GM18873 (cell line): ENCODE data around the gene LAD1.

ENCODE experiments used
- ATAC-seq: cut with Tn5 transposase; IDR thresholded peaks from one replicate; pipeline ENCODE4 v1.9.1; 2021; ENCODE audit warnings: mild to moderate bottlenecking, moderate library complexity, moderate number of reproducible peaks; ENCODE audit not compliant: unreplicated experiment, low FRiP score

LAD1 gene

DNA sequence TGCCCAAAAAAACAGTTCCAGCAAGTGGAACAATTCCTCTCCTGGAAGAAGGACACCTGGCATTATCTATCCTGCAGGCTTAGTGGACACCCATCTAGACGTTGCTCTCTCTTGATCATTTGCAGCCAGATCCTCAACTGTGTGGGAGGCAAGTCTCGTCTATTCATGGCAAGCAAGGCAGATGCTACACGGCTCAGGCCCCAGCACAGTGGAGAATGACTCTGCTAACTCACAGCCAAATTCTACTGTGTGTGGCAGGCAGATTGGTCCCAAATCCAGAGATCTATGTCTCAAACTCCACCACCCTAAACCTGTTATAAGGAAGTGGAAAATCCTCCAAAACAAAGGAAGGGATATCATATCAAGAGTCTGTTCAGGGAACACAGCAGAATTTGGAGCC is 28.6 kb downstream of the LAD1 start:
- ATAC-seq: no peak

DNA sequence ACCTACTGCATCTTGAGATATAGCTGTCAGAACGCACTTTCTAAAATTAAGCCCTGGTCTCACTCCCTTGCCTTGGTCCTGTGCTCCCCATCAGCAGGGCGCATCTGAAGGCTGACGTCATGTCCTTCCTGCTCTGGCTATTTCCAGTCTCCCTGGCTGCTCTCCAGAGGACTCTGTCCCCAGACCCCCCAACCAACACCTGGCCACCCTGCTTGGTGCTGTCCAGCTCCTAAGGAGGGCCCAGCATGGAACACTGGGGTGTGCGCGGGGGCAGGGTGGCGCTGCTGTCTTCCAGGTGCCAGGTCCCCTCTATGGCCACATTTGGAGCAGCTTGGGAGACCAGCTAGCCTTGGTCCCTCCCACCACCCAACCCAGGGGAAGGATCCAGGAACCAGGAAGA is 29.9 kb downstream of the LAD1 start:
- ATAC-seq: no peak

DNA sequence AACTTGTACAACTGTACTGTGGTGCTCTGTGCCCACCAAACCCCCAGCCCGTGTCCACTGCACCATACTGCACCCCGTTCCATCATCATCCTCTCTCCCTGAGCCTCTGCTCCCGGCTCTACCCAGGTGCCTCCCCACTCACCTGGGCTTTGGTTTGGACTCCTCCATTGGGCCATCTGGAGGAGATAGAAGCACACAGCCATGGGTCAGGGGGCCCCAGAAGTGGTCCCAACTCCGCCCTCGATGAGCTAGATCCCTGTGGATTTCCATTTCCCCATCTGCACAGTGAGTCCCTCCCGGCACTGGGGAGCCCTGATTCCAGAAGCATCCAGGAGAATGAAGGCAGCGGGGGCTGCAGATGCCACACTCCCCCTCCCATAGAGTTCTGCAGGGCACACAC is 32.4 kb downstream of the LAD1 start:
- no peak for ATAC-seq

DNA sequence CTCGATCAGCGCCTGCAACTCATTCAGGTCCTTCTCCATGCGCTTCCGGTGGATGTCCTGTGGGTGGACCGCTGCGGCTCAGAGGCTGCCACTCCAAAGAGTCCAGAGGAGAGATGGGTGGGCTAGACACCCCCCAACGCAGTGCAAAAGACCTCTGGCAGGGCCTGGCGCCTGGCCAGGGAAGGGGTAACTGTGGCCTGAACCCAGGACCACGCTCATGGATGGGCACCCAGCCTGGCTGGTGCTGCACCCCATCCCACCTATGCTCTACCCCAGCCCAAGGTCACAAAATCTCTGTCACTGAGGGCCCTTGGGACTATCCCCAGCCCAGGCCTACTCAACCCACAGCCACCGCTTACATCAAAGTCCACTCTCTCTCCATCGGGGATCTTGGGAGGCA is 33.9 kb downstream of the LAD1 start:
- no peak for ATAC-seq

DNA sequence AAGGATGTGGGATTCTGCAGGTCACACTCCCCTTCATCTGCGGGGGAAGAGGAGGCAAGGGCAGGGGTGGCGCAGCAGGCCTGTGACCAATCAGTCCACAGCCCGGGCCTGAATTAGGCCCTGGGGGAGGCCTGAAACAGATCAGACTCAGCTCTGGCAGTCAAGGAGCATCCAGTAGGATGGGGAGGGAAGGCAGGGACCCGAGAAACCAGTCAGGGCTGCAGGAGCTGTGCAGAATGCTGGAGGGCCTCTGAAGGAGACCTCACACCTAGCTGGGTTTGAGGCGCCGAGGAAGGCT is 34.4 kb downstream of the LAD1 start:
- ATAC-seq: no peak

DNA sequence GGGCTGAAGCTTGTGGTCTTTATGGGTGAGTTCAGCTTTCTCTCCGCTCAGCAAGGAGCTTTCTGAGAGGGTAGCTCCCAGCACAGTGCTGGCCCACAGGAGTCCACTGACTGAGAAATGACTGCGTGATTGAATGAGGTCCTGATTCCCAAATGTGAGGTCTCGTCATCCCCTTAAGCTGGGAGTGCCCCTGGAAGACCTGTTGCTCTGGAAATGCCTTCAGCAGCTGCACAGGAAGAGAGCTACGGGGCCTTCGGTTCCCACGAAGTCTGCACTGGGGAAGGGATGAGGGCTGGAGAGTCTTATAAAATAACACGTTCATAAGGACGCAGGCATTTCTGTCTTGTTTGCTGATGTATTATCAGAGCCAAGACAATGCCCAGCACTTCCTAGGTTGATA is 35.7 kb downstream of the LAD1 start:
- ATAC-seq: no peak

DNA sequence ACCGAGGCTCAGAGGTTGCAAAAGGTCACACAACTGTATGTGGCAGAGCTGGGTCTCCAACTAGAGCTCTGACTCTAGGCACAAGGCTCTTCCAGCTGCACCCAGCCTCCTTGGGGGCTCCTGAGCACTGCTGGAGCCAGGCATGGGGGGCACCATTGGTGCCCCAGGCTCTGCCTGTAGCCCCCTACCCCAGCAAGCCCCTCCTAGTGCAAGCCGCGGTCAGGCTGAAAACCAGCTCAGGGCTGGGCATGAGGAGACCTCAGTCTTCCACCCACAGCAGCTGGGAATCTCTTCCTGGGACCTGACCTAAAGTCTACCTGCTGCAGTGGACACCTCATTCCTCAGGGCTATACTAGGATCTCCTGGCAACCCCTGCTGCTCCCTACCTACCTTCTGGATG is 36.2 kb downstream of the LAD1 start:
- ATAC-seq: no peak

DNA sequence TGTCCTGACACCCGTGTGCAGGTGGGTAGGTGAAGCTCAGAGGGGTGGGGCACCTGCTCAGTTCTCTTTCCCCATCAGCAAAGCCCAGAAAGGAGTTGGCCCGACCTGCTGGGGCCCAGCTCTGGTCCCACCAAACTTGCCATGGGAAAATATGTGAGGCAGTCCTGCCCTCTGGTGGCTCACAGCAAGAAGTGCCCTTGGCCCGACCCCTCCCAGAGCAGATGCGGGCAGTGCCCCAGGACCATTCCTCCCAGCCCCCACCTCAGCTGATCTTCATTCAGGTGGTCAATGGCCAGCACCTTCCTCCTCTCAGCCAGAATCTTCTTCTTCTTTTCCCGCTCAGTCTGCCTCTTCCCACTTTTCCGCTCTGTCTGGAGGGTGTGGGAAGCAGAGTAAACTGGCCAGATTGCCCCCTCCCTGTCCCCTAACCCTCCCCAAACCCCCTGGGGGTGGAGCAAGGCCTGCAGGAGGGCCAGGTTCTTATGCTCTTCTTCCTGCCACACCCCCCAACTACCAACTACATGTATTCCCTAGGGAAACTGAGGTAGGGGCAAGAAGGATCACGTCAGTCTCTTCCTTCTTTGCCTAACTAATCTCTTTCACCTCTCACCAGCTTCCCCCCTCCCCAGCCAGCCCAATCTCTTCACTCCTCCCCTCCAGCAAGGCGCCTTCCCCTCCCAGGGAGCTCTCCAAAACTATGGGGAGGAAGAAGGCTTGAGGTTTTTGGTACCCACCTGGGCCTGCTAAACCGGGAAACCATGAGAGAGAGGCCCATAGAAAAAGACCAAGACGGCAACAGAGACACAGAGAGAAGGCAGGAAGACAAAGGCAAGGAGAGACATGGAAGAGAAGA is 37.2 kb downstream of the LAD1 start:
- no peak for ATAC-seq

DNA sequence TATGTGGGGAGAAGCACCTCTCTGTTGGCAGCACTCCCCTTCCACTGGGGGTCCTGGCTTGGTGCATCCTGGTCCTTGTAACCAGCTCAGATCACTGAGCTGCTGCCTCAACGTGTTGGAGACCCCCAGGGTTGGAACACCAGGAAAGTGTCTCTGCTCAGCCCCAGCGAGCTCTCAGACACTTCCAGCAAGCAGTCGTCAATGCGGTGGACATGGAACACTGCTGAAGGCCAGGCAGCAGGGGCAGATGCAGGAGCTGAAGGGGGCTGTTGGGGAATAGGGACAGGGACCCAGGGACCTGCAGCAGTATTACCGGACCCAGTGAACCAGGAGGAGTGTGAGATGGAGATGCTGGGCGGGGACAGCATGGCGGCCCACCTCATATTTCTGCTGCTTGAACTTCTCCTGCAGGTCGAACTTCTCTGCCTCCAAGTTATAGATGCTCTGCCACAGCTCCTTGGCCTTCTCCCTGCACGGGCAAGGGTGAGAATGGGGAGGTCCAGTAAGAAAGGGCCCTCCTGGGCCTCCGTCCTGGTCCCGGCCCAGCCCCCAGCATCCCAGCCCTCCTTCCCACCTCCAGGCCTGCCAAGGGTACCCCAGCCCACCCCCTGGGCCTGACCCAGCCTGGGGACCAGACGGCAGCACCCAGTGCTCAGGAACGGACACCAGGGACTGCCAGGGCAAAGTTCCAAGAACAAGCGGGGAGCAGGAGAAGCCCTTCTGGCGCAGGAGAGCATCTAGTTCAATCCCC is 38.0 kb downstream of the LAD1 start:
- no peak for ATAC-seq

DNA sequence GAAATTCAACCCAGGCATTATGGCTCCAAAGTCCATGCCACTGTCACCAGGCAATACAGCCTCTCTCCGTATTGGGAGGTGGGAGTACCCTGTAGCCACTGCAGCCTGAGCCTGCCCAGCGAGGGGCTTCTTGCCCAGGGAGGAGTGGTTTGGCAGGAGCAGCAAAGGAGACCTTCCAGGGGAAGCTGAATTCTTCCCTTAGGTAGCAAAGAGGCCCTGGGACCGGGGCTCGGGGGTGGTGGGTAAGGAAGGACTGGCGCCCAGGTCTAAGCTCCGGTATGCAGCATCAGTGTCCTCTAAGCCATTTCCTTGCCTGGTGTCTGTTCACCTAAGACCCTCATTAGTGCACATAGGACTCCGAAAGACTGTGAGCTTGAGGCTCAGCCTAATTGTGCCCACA is 38.6 kb downstream of the LAD1 start:
- no peak for ATAC-seq

DNA sequence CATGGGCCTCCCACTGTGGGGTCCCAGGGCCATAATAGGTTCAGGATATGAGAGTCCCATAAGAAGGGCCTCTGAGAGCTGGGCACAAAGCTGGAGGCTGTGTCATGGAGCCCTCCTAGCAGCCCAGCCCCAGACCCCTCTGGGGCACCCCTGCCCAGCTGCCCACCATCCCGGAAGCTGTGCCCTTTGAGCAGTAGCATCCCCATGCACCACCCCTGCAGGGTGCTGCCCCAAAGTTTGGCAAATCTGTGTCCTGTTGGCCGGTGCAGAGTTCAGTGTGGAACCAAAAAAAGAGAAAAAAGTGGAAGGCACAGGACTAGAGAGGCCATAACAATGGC is 39.3 kb downstream of the LAD1 start:
- no peak for ATAC-seq

DNA sequence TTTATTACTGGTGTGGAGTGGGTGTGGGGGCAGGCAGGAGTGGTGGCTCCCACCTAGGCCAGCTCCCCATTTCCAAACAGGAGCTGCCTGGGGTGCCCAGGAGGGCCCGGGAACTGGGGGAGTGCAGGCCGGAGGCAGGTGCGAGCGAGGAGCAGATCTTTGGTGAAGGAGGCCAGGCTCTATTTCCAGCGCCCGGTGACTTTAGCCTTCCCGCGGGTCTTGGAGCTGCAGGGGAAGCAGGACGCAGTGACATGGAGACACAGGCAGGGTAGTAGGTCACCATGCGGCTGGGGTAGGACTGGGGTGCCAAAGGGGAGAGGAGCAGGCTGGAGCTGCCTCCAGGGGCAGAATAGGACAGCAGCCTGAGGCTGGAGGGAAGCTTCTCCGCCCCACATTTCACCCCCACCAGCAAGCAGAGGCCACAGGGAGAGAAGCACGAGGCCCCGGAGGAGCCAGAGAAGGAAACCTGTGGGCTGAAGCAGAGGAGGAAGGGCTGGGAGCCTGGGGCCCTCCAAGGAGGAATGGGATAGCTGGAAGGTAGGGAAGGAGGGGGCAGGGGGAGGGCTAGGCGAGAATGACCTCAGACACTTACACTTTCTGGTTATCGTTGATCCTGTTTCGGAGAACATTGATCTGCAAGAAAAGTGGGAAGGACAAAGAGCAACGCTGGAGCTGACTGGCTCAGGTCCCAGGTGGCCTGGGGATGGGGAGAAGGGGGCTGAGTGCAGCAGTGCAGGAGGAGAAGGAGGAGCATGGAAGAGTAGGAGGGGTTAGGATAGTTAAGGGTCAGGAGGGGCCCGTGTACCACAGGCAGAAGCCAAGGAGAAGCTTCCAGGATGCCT is 39.9 kb downstream of the LAD1 start:
- no peak for ATAC-seq

DNA sequence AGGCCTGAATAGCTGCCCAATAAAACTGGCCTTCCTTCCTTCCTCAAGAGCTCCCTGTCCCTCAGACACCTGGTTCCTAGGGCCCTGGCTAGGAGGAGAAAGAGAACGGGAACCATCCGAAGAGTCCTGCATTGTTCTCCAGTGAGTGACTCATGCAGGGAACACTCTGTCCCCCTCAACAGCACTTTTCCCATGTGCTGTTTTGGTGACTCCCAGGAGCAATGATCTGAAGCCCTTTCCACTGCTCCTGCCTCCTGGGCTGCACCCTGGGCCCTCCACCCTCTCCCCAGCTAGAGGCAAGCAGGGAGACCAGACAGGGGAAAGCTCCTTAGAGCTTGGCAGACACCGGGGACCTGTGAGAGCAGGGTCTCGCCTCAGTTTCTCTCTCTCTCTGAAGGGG is 40.5 kb downstream of the LAD1 start:
- no peak for ATAC-seq

DNA sequence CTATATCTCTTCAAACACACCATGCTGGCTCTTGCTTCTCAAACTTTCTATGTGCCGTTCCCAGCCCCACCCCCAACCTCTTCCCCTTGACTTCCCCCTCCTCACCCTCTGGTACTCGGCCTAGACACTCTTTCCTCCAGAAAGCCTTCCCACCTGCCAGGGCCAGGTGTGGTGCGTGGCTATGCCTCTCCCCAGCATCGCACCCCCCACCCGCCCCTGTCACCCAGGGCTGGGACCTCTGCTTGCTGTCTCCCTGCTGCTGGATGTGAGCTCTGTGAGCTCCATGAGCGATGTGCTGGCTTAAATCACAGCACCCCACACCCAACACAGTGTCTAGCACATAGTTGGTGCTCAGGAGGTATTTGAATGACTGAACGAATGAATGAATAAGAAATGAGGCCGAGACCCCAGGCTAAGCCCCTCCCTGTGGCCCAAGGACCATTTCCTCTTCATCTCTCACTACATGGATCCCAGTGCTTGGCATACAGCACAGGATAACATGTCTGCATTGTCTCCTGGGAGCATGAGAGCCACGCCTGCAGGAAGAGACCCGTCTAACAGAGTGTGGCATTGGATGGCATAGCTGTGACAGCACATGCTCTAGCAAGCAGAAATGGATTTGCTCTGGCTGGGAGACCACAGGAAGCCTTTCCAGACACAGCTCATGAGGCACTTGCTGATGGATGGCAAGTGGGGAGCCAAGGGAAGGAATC is 41.3 kb downstream of the LAD1 start:
- ATAC-seq: no peak

DNA sequence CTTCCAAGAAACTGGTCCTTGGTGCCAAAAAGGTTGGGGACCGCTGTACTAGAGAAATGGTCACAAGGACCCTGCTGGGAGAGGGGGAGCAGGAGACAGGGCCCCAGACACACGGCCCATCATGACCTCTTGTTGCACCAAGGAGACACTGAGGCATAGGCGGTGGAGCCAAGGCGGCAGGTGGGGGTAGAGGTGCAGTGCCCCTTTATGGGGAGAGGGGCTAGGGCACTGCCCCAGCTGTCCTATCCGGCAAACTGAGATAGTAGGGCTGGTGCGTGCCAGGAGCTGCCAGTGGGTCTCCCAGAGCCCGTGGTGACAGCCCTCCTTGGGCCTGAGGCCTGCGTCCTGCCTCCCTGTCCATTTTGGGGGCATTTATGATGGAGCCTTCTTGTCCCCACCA is 41.9 kb downstream of the LAD1 start:
- no peak for ATAC-seq

DNA sequence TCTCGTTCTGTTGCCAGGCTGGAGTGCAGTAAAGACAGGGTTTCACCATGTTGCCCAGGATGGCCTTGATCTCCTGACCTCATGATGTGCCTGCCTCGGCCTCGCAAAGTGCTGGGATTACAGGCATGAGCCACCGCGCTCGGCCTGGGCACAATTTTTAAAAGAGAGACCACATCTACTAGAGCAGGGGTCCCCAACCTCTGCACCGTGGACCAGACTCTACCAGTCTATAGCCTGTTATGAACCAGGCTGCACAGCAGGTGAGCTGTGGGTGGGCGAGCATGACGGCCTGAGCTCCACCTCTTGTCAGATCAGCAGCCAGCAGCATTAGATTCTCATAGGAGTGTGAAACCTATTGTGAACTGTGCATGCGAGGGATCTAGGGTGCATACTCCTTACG is 42.4 kb downstream of the LAD1 start:
- ATAC-seq: no peak

DNA sequence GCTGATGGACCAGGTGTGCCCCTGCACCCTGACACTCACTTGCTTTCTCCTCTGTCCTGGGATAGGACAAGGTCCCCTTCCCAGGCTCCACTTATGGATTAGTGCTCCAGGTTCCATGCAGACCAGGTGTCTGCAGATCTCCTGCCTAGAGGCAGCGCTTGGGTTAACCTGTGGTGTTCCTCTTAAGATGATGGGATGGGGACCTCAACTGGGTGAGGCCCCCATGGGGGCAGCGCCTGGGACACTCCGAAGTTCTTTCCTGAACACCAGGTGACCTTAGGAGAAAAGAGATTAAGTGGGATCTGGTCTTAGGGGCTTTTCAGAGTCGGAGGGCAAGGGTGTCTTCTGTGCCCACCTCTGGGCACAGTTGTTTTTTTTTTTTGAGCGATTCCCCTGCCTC is 42.9 kb downstream of the LAD1 start:
- no peak for ATAC-seq

DNA sequence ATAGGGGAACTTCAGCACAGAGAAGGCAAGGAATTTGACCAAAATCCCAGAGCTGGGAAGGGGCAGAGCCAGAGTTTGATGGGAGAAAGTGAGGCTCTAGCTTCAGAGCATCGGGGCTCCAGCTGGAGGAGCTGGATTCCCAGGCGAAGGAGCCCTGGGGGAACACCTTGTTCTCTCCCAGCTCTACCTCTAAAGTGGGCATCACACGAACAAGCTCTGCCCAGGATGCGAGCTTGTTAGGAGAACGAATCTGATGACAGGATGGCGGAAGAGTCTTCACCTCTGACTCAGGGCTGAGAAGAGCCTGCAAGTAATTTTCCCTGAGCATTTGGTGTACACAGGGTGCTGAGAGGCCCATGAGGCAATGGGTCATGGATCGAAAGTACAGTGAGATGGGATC is 43.7 kb downstream of the LAD1 start:
- ATAC-seq: no peak

DNA sequence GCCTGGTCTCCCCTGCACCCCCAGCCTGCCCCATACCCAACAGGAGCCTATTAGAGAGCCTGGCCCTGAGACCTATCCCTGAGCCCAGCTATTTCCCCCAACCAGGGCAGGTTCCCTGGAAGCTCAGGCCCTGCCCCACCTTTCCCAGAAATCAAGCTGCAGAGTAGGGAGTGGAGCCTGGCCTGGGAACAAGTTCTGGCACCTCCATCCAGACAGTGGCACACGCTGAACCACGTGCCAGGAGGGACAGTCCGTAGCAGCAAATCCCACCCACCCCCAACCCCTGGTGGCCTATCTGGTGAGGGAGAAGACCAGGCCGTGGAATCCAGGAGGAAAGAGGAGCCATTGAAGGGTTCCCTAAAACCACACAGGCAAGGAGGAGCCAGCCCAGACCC is 44.2 kb downstream of the LAD1 start:
- ATAC-seq: no peak

DNA sequence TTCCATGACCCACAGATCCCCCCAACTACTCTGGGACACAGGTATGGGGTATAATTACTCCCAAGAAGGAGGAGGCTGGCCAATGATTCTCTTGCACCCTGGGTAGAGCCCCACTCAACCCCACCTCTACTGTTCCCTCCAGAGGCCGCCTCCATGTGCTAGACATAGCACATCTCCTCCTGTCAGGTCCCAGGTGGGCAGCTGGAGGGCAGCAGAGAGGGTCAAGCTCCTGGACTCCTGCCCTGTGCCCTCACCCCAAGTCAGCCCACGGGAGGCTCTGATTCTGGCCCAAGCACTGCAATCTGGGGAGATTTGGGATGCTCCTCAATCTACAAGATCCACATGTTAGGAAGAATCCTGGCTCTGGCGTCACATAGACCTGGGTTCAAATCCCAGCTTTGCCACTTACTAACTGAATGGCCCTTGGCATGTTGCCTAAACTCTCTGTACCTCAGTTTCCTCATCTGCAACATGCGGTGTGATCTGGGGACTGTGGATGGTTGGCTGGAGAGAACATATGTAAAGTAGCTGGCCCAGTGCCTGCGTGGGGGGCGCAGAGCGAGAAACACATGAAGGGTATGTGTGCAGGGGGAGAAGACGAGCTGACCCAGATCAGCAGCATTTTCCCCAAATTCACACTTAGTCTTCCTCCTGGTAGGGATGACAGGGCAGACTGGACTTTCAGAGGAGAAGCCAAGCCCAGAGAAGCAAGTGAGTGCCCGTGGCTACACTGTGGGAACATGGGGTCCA is 44.8 kb downstream of the LAD1 start:
- ATAC-seq: no peak
